GM12872 (cell line): Measurements from ENCODE around the gene MTCL1.

ENCODE experiments used
- TF ChIP-seq, protein P1 (sequence below): IDR thresholded peaks from 3 replicates; pipeline ENCODE4 v1.5.1; 2011; ENCODE audit warnings: low read depth, mild to moderate bottlenecking, low read length, moderate library complexity; ENCODE audit not compliant: insufficient read depth

The MTCL1 gene

DNA sequence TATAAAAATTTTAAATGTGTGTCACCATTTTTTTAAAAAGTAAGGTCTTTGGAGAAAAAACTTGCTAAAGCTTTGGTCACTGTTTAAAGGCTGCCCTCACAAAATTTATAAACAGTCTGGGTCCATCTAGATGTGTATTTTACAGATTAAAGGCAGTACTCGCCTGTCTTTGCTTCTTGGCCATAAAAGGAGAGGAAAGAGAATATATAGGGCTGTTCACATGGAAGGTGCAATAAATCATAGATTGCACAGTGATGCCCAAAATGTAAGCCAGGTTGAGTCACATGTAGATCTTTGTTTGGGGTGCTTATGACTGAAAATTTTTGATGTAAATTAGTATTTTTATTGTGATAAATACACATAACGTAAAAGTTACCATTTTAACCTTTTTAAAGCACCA, 55.6 kb downstream of the MTCL1 start:
- TF ChIP-seq, protein P1, sequence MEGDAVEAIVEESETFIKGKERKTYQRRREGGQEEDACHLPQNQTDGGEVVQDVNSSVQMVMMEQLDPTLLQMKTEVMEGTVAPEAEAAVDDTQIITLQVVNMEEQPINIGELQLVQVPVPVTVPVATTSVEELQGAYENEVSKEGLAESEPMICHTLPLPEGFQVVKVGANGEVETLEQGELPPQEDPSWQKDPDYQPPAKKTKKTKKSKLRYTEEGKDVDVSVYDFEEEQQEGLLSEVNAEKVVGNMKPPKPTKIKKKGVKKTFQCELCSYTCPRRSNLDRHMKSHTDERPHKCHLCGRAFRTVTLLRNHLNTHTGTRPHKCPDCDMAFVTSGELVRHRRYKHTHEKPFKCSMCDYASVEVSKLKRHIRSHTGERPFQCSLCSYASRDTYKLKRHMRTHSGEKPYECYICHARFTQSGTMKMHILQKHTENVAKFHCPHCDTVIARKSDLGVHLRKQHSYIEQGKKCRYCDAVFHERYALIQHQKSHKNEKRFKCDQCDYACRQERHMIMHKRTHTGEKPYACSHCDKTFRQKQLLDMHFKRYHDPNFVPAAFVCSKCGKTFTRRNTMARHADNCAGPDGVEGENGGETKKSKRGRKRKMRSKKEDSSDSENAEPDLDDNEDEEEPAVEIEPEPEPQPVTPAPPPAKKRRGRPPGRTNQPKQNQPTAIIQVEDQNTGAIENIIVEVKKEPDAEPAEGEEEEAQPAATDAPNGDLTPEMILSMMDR, result no peak

DNA sequence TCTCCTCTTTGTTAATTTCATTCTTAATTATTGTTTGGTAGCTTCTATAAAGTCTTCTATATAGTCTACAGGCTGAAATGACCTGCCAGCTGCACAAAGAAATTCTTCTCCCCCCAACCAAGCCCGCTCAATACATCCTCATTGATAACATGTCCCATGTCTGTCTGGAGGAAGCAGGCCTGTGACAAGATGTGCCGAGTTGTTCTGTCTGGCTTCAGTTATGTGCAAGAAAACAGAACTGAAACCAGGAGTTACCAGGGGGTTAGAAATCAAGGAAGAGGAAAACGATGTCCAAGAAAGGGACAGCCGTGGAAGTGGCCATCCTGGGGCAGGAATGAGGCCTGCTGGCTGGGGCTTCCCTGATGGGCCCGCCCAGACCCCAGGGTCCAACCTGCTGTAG, 57.6 kb downstream of the MTCL1 start:
- TF ChIP-seq, protein P1, result no peak

DNA sequence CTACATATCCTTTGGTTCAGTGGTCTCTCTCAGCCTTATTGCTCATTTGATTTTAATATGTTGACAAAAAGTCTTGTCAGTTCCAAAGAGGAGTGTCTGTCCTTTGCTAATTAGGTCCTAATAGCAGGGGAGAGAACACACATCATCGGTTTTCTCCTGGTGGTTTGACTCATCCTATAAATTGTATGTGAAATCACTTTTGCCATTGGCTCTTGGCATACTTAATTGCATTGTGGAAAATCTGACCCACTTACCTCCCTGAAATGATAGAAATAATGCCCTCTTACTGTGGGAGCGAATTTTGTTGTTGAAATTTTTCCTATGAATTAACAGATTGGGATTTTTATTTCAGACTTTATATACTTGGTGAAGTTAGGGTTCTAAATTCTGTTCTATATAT, 58.3 kb downstream of the MTCL1 start:
- TF ChIP-seq, protein P1, result no peak

DNA sequence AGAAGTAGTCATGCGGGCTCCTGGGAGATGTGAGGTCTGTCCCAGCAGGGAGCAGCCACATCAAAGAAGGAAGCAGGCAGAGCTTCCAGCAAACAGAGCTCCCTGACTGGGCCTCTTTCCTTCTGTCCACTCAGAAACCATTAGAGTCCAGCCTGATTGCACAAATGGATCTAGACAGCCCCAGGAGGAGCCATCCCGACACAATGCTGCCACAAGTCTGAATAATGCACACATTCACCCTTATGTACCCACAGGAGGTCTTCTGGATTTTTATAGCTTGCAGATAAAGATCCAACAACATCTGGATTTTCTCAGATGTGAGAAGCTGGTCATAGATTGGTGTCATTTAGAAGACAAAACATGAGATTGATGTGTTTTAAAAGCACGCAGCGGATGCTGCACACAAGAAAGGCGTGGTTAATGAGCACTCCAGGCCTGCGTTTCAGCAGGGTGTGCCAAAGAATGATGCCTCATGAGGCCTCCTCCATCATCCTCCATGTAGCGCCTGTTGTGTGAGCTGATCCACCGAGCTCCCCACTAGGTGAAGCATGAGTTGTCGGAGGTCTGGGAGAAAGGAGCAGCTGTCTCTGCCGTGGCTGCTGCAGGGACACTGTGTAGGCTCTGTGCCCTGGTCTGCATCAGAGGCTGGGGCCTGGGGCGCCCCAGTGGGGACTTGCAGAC, 60.6 kb downstream of the MTCL1 start:
- TF ChIP-seq, protein P1, result no peak

DNA sequence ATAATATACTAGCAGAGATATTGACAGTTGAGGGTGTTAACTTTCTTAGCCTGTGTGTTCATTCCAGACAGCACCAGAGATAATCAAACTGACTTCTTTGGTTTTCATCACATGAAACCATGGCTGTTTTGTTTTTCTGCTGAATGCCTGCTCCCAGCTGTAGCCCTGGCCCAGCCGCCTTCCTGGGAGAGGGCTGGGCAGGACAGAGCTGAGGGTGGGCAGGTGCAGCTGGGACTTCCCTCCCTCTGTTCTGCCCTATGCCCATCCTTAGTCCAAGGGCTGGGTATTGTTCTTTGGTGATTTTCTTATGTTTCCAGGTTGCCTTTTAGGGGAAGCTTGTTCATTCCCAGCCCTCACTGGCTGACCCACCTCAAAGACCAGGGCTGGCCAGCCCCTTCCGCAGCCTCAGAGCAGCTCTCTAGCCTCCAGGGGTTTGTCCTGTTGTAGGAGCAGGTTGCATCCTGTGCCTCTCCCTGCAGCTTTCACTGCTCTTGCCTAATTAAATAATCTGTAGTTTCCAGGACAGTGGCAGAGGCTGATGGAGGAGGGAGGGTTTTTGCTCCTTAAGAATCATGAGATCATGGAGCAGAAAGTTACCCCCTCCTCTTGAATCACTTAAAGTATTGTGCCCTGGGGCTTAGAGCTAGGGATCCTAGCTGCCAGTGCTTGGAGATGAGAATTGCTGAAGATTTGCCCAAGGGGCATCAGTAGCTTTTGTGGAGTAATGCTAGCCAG, 61.4 kb downstream of the MTCL1 start:
- TF ChIP-seq, protein P1, result no peak

DNA sequence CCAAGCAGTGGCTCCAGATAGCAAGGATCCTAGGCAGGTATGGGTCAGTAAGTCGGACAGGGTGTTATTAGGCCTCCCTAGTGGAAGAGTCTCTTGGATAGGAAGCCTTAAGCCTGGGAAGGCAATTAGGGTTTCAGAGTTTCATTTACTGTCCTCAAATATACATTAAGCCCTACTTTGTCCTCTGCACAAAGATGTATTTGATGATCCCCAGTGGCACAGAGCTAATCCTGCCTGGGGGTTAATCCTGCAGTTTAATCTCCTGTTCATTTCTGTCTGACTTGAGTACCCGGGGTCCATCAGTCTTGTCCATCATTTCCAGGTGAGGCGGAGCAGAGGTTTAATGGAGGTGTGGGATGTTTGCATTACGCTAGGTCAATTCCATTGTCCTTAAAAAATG, 62.0 kb downstream of the MTCL1 start:
- TF ChIP-seq, protein P1, result no peak

DNA sequence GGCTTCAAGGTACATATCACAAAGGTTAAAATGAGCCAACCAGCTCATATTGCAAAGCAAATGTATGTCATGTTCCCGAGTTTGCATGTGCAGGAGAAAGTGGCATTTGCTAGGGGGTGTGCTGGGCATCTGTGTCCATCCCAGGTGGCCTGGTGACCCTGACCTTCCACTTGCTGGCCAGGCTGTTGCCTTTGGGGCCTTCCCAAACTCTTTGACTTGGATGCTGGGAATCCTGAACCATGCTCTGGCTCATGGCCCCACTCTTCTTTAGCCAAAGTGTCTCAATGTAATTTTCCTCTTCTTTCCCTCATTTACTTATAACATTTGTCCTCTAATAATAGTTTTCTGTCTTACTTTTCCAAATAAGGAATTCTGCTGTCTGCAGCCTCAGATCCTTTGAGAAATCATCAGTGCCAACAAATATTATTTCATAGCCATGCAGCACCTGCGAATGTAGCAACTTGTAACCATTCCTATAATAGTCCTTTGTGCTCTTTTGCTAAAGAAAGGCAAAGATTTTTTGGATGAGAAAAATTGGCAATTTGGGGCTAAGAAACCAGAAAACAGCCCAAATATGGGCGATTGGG, 64.2 kb downstream of the MTCL1 start:
- TF ChIP-seq, protein P1, result no peak
